ENCODE results near the gene SDHAF3. TPM values are rescaled to one million over a fixed set of nuclear protein-coding genes. Genes with fewer than 3 reads are reported as not detected.

SDHAF3 gene
- total RNA-seq, 1 experiment from 2014 or later = 27.4 TPM

- CTCF ChIA-PET = interaction anchor here (0.7 kb wide), 1 partner anchor 305 kb away, joined by 3 read pairs; no protein-coding TSS in a partner anchor
These were observed 29.1 kb upstream of the SDHAF3 start for GRCh38 chr7:97088364-97088763.

GRCh38 chr7:97089771-97090170 lies 27.7 kb upstream of the SDHAF3 start:
- no peaks in the 10 kb centered on the region for H3F3A ChIP-seq (ENCODE audit: insufficient read depth, low read depth)
- peaks cover 36% of the 10 kb centered on the region for H3K27me3 ChIP-seq (ENCODE audit: insufficient read depth, low read depth)
- no peaks in the 10 kb centered on the region for H3K79me2 ChIP-seq (ENCODE audit: low read depth)
- no peaks in the 10 kb centered on the region for H3K4me1 ChIP-seq (replicated peaks; ENCODE audit: insufficient read depth)
- BruUV-seq (replicated peaks) = no TSS peak
- TF ChIP-seq CTCF (conservative IDR thresholded peaks at IDR 0.05) (no peak), EZH2 (IDR thresholded peaks at IDR 0.05; ENCODE audit: low read depth) (no peak)
- no peaks in the 10 kb centered on the region for H3K36me3 ChIP-seq (ENCODE audit: low read depth)
- no peak overlapping the region for H3K27ac ChIP-seq
- ChIA-PET CTCF (no interaction called here), POLR2A (ENCODE audit: unreplicated experiment) (no interaction called here)
- DNase-seq = no peak
- H3K4me2 ChIP-seq = no peak overlapping the region
- no peaks in the 10 kb centered on the region for H3K9me3 ChIP-seq (ENCODE audit: insufficient read depth, low read depth)
- H3K4me3 ChIP-seq = no peak overlapping the region
- no peak overlapping the region for H2AFZ ChIP-seq
- intact Hi-C loops (cut with micrococcal nuclease; ENCODE audit: unreplicated experiment) = loop anchor here (10.0 kb wide), 1 partner anchor 295 kb away; no protein-coding TSS in a partner anchor
- H3K9me2 ChIP-seq (ENCODE audit: insufficient read depth) = no peaks in the 10 kb centered on the region
- H4K20me1 ChIP-seq (ENCODE audit: insufficient read depth) = no peaks in the 10 kb centered on the region

More at GRCh38 chr7:97088364-97088763, 29.1 kb upstream of the SDHAF3 start:
- Histone ChIP-seq H3K4me2 (no peak overlapping the region), H3K79me2 (ENCODE audit: low read depth) (no peaks in the 10 kb centered on the region), H3F3A (ENCODE audit: insufficient read depth, low read depth) (no peaks in the 10 kb centered on the region), H3K36me3 (ENCODE audit: low read depth) (no peaks in the 10 kb centered on the region), H3K4me3 (no peak overlapping the region), H4K20me1 (ENCODE audit: insufficient read depth) (no peaks in the 10 kb centered on the region), H3K4me1 (replicated peaks; ENCODE audit: insufficient read depth) (no peaks in the 10 kb centered on the region), H2AFZ (no peak overlapping the region), H3K9me2 (ENCODE audit: insufficient read depth) (no peaks in the 10 kb centered on the region), H3K27me3 (ENCODE audit: insufficient read depth, low read depth) (peaks cover 40% of the 10 kb centered on the region), H3K9me3 (ENCODE audit: insufficient read depth, low read depth) (no peaks in the 10 kb centered on the region), H3K27ac (no peak overlapping the region)
- POLR2A ChIA-PET (ENCODE audit: unreplicated experiment) = no interaction called here
- no peak for TF ChIP-seq EZH2 (IDR thresholded peaks at IDR 0.05; ENCODE audit: low read depth)
- TF ChIP-seq CTCF (conservative IDR thresholded peaks at IDR 0.05) = no peak
- intact Hi-C loops (cut with micrococcal nuclease; ENCODE audit: unreplicated experiment) = loop anchor here (10.0 kb wide), 1 partner anchor 296 kb away; no protein-coding TSS in a partner anchor
- no TSS peak for BruUV-seq (replicated peaks)
- no peak for DNase-seq

GRCh38 chr7:97090761-97091353 lies 26.6 kb upstream of the SDHAF3 start:
- CTCF ChIA-PET = no interaction called here
- H3K4me1 ChIP-seq (replicated peaks; ENCODE audit: insufficient read depth) = no peaks in the 10 kb centered on the region
- BruUV-seq (replicated peaks) = no TSS peak

More at GRCh38 chr7:97090761-97091353, 26.6 kb upstream of the SDHAF3 start:
- no peak overlapping the region for H3K4me3 ChIP-seq
- TF ChIP-seq EZH2 (IDR thresholded peaks at IDR 0.05; ENCODE audit: low read depth) (no peak), CTCF (conservative IDR thresholded peaks at IDR 0.05) (no peak)
- no peak for DNase-seq
- H3K9me2 ChIP-seq (ENCODE audit: insufficient read depth) = no peaks in the 10 kb centered on the region
- no peaks in the 10 kb centered on the region for H4K20me1 ChIP-seq (ENCODE audit: insufficient read depth)
- H3K27me3 ChIP-seq (ENCODE audit: insufficient read depth, low read depth) = peaks cover 32% of the 10 kb centered on the region
- no peak overlapping the region for H3K27ac ChIP-seq
- no peak overlapping the region for H2AFZ ChIP-seq
- no peak overlapping the region for H3K4me2 ChIP-seq
- H3K79me2 ChIP-seq (ENCODE audit: low read depth) = no peaks in the 10 kb centered on the region
- intact Hi-C loops (cut with micrococcal nuclease; ENCODE audit: unreplicated experiment) = no loop called here
- H3K36me3 ChIP-seq (ENCODE audit: low read depth) = no peaks in the 10 kb centered on the region
- H3K9me3 ChIP-seq (ENCODE audit: insufficient read depth, low read depth) = no peaks in the 10 kb centered on the region
- H3F3A ChIP-seq (ENCODE audit: insufficient read depth, low read depth) = no peaks in the 10 kb centered on the region
- POLR2A ChIA-PET (ENCODE audit: unreplicated experiment) = no interaction called here
